Heart right ventricle (tissue), 16 donors: ENCODE results near the gene CNIH2. TPM values are rescaled to one million over a fixed set of nuclear protein-coding genes. Genes with fewer than 3 reads are reported as not detected.

Source experiments
- ATAC-seq, 8 donors: fragments of 200-7000 bp; cut with Tn5 transposase; one replicate each; pipeline ENCODE4 v1.9.1; 2020; ENCODE audit warnings: mild to moderate bottlenecking in 8 of 8, moderate library complexity in 8 of 8, moderate number of reproducible peaks in 1 of 8
- DNase-seq, 2 donors: peaks; one replicate each; pipeline ENCODE4 v3.0.0-alpha.2; 2020
- H3K27ac ChIP-seq, 10 donors: fragments of 200-600 bp; sonication (generic) in 2 of 10; one replicate each; pipeline versions ENCODE4 v1.5.0 to v1.8.0; 2020 to 2022; ENCODE audit warnings: mild to moderate bottlenecking in 3 of 10
- H3K27me3 ChIP-seq, 7 donors: fragments of 200-600 bp; one replicate each; pipeline ENCODE4 v1.8.0; 2021 to 2022; ENCODE audit warnings: mild to moderate bottlenecking in 2 of 7
- H3K36me3 ChIP-seq, 9 donors: fragments of 200-600 bp; sonication (generic) in 1 of 9; one replicate each; pipeline versions ENCODE4 v1.5.0 to v1.8.0; 2020 to 2022; ENCODE audit warnings: mild to moderate bottlenecking in 2 of 9
- H3K4me1 ChIP-seq, 9 donors: fragments of 200-600 bp; sonication (generic) in 1 of 9; one replicate each; pipeline versions ENCODE4 v1.5.0 to v1.8.0; 2020 to 2022; ENCODE audit warnings: mild to moderate bottlenecking in 4 of 9
- H3K4me3 ChIP-seq, 10 donors: fragments of 200-600 bp; sonication (generic) in 2 of 10; one replicate each; pipeline versions ENCODE4 v1.5.0 to v1.8.0; 2020 to 2022; ENCODE audit warnings: mild to moderate bottlenecking in 7 of 10, moderate library complexity in 2 of 10
- H3K9me3 ChIP-seq, 11 donors: fragments of 200-600 bp in 10 of 11; sonication (generic) in 2 of 11; one replicate each; pipeline versions ENCODE4 v1.5.0 to v1.8.0; 2013 to 2022; ENCODE audit warnings: mild to moderate bottlenecking in 2 of 11, control low read depth in 1 of 11, moderate library complexity in 1 of 11
- WGBS, 2 donors: extraction: QIAGEN DNeasy Blood & Tissue Kit; methylation state at CpG; one replicate each; pipeline ENCODE4 v1.1.7; 2013; ENCODE audit warnings: inconsistent platforms in 1 of 2; 5-methylcytosine and 5-hydroxymethylcytosine counted together
- intact Hi-C, 10 donors: fragments of 100-400 bp; cut with DNase I; formaldehyde crosslinking; loops; one replicate each; pipeline versions ENCODE4 v1.11.1 to v1.14.2; 2022
- polyA plus RNA-seq, 2 donors: library from polyadenylated mRNA; stranded (reverse); fragments of 200-250 nt; gene quantifications; one replicate each; pipeline ENCODE4 v1.2.3, GENCODE V29; 2013
- total RNA-seq, 10 donors: library from RNA; stranded (reverse); fragmentation: NEBNext Ultra II Directional in 3 of 10; extraction: Animal tissue kit (Norgen Biotek cat#: 25700) in 3 of 10; gene quantifications; one replicate each; pipeline versions ENCODE4 v1.2.1 to v1.2.4, GENCODE V29; 2021 to 2023
- TF ChIP-seq, protein P1 (sequence below), 9 donors: fragments of 200-600 bp; sonication (generic) in 2 of 9; IDR thresholded peaks; one replicate each; pipeline versions ENCODE4 v1.5.0 to v1.8.0; 2021 to 2022; ENCODE audit warnings: antibody characterized with exemption in 9 of 9, mild to moderate bottlenecking in 5 of 9, moderate library complexity in 1 of 9
- donor health status: Arrhythmogenic right ventricular cardiomyopathy.
- donor health status: ischemic (EF 13 %, LVEDD 7.1; RV severe dilation, severe dysfunction).
- donor health status: healthy with polysubstance abuse.
- donor health status: DM: no; HTN: yes; CAD: no.
- donor health status: DM: no; HTN: no; CAD: no.
- donor health status: ischemic (EF 25% LVEDD 6.9; RV normal size, moderate dysfunction).
- donor health status: ischemic (EF 25% LVEDD 5.7; RV mildly dilated, moderate dysfunction).
- donor health status: healthy.
- donor health status: DM: yes; HTN: yes; CAD: no.
- donor health status: Ischemic cardiomyopathy.
- donor health status: ischemic (EF 35%, LVEDD 5.7; RV mildly dilated, moderate dysfunction).
- donor health status: nonischemic (EF 11% LVEDD 7.7; RV severe dilation, severe dysfunction).
- donor health status: DM: yes; HTN: yes; CAD: no.
- donor health status: PGD.
- donor health status: ischemic (EF 29% LVEDD 5.4; RV normal size, mild dysfunction).
- donor health status: nonischemic (EF 23%, LVEDD 6.1; RV moderate dilation, normal function).

The CNIH2 gene
- total and polyA plus RNA-seq, 12 donors = 0.06 to 0.57 (median 0.45) TPM; not detected in 7

DNA sequence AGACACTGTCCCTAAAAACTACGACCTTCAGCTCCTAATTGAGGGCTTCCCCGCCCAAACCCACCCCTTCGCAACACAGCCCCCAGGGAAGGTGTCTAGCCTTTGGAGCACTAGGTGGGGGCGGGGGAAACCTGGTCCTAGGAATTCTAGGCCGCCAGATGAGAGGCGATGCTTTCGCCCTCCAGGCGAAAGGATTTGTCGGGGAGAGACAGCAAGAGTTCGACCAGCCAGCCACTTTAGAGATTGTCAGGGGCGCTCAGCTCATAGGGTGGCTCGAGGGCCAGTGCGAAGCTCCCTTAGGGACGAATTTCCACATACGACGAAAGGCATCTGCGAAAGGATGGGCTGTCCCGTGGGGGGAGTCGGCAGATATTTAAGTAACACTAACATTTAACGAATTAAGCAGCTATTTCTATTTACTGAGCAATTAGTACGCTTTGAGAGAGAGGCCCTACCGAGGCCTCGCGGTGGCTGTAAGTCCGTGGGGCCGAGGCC, 33.5 kb downstream of the CNIH2 start:
- H3K4me1 ChIP-seq = peaks cover under 1 to 34% (median 18%) of the 10 kb centered on the region in 9 donors
- intact Hi-C loops = loop anchor here in 8 of 10 donors (1.0 to 10.0 kb wide), 5 partner anchors 17 to 77 kb away; partner anchors contain the start of genes B4GAT1 (in 2 of the 8) and BRMS1 (in 2 of the 8)
- TF ChIP-seq, protein P1, sequence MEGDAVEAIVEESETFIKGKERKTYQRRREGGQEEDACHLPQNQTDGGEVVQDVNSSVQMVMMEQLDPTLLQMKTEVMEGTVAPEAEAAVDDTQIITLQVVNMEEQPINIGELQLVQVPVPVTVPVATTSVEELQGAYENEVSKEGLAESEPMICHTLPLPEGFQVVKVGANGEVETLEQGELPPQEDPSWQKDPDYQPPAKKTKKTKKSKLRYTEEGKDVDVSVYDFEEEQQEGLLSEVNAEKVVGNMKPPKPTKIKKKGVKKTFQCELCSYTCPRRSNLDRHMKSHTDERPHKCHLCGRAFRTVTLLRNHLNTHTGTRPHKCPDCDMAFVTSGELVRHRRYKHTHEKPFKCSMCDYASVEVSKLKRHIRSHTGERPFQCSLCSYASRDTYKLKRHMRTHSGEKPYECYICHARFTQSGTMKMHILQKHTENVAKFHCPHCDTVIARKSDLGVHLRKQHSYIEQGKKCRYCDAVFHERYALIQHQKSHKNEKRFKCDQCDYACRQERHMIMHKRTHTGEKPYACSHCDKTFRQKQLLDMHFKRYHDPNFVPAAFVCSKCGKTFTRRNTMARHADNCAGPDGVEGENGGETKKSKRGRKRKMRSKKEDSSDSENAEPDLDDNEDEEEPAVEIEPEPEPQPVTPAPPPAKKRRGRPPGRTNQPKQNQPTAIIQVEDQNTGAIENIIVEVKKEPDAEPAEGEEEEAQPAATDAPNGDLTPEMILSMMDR (IDR thresholded peaks at IDR 0.05) = peak in 3 of 9 donors; percentile 85 to 91 (median 90)

DNA sequence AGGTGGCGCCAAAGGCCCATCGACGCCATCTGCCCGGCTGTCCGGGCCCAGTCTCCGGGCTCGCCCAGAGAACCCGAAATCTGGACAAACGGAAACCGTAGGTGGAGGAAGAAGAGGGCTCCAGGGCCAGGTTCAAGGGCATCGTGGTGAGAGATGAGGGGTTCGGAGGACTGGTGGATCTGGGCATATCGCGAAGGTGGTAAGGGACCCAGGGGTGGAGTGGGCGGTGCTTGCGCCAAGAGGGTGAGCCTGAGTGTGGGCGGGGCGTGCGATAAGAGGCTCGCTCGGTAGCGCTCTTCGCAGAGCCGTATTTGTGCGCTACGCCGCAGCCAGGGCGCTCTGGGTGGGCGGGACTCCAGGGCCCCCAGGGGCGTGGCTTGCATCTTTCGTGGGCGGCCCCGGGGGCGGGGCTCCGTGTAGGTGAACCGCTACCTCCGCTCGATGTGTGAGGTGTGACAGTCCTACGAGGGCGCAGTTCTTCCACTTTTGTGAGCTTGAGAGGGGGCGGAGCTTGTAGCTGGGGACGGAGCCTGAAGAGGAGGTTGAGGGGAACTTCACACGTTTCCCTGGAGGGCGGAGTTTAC, 34.1 kb downstream of the CNIH2 start:
- H3K27me3 ChIP-seq = peaks cover 0 to 6% (median 0%) of the 10 kb centered on the region in 7 donors
- DNase-seq = peak; percentile 92 to 93
- H3K4me3 ChIP-seq = peak overlapping the region; percentile 24 to 76 (median 60)
- TF ChIP-seq, protein P1 (IDR thresholded peaks at IDR 0.05) = peak; percentile 2 to 98 (median 89)
- intact Hi-C loops = loop anchor here in 8 of 10 donors (1.0 to 10.0 kb wide), 8 partner anchors 16 to 77 kb away; partner anchors contain the start of genes B4GAT1 (in 2 of the 8), BRMS1 (in 2 of the 8) and YIF1A (in 1 of the 8)
- 0 to 1% methylated on average over 44 of the region's 44 CpGs for WGBS, 2 donors
- no peaks in the 10 kb centered on the region for H3K9me3 ChIP-seq
- ATAC-seq = peak; percentile 74 to 90 (median 86)
- H3K27ac ChIP-seq = peak overlapping the region; percentile 31 to 94 (median 85)
- peaks cover 4 to 38% (median 21%) of the 10 kb centered on the region in 9 donors for H3K4me1 ChIP-seq
- no peaks in the 10 kb centered on the region for H3K36me3 ChIP-seq

More for the DNA sequence above, 33.5 kb downstream of the CNIH2 start:
- ATAC-seq (no peak), DNase-seq (no peak)
- H3K27me3 ChIP-seq = peaks cover 0 to 2% (median 0%) of the 10 kb centered on the region in 7 donors
- no peaks in the 10 kb centered on the region for H3K9me3 ChIP-seq
- H3K4me3 ChIP-seq = peak overlapping the region in 9 of 10 donors; percentile 28 to 76 (median 60)
- H3K27ac ChIP-seq = peak overlapping the region; percentile 31 to 94 (median 85)
- H3K36me3 ChIP-seq = no peaks in the 10 kb centered on the region
- WGBS, 2 donors = 24% methylated on average over 26 of the region's 26 CpGs

DNA sequence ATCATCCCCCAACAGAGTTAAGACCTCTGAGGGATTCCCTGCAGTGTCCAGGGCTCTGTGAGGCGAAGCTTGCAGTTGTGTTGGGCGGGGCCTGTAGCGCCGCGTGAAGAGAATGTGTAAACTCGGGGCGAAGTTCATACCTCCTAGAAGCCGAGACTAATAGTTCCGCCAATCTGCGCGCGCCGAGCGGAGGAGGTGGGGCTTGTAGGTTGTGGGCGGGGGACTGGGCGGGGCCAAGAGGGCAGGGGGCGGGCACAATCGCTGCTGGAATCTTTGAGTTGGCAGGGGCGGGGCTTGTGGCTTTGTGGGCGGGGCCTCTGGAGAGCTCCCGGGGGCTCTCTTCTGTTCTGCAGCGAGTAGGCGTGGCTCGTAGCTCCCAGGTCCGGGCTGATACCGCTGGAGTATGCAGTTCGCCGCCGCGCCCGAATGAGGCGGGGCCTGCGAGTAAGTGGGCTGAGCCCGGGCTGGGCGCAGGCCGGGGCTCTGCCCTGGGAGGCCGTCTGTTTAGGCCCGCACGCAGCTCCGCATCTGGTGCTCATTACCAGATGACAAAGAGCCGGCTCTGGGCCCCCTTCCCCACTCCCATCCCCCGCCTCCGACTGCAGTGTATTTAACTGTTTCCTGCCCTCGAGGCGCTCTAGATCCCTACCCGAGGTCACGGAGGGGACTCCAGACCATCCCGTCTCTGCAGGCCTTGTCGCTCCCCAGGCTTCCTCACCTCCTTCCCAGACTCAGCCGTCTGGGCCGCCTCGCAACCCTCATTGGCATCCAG, 34.8 kb downstream of the CNIH2 start:
- DNase-seq (peak; percentile 99), ATAC-seq (peak; percentile 83 to 92 (median 88))
- 1 to 2% methylated on average over 52 of the region's 52 CpGs for WGBS, 2 donors
- TF ChIP-seq, protein P1 (IDR thresholded peaks at IDR 0.05) = no peak
- Histone ChIP-seq H3K4me3 (peak overlapping the region; percentile 24 to 76 (median 60)), H3K27ac (peak overlapping the region; percentile 73 to 94 (median 85)), H3K9me3 (no peaks in the 10 kb centered on the region), H3K27me3 (peaks cover 0 to 6% (median 0%) of the 10 kb centered on the region in 7 donors), H3K36me3 (no peaks in the 10 kb centered on the region), H3K4me1 (peaks cover 10 to 45% (median 28%) of the 10 kb centered on the region in 9 donors)
- intact Hi-C loops = loop anchor here in 8 of 10 donors (1.0 to 10.0 kb wide), 7 partner anchors 16 to 75 kb away; partner anchors contain the start of genes B4GAT1 (in 2 of the 8), BRMS1 (in 2 of the 8) and YIF1A (in 1 of the 8)
